K562 (cell line): Measurements from ENCODE around the gene EGFR. TPM values are rescaled to one million over a fixed set of nuclear protein-coding genes. Genes with fewer than 3 reads are reported as not detected.

Experiments
- ATAC-seq: fragments of 200-7000 bp; cut with Tn5 transposase; 3 replicates; pipeline ENCODE4 v1.9.1; 2020; ENCODE audit warnings: moderate library complexity
- BruUV-seq: library from RNA; stranded (reverse); fragments of 400-500 nt; replicated peaks from 2 replicates; lab custom pipeline; 2021; lab: Mats Ljungman, UMichigan
- CTCF ChIA-PET: fragments of 300-600 bp; formaldehyde crosslinking; extraction: SDS; loops from one replicate; lab custom pipeline; 2021; ENCODE audit warnings: low intra/inter-chr PET ratio; lab: Yijun Ruan, JAX
- POLR2A ChIA-PET: fragments of 300-600, 350-650 bp; sonication (Branson Sonifier 250); formaldehyde crosslinking; extraction: SDS; loops from one replicate; lab custom pipeline; 2021; ENCODE audit warnings: antibody characterized with exemption, inconsistent platforms; lab: Yijun Ruan, JAX
- DNase-seq, 4 experiments: peaks; one replicate each; pipeline versions ENCODE4 v3.0.0 to v3.0.0-alpha.2; 2011 to 2018; ENCODE audit warnings: low spot score in 3 of 4, mixed read lengths in 3 of 4; ENCODE audit errors: extremely low read depth in 1 of 4
- FAIRE-seq: peaks from 2 replicates; lab custom pipeline; 2011; peaks lifted over from hg19 to GRCh38; lab: Jason Lieb, UNC
- H2AFZ ChIP-seq: 2 replicates; pipeline ENCODE4 v1.6.0; 2011; ENCODE audit warnings: low read depth, low read length, control low read depth, inconsistent platforms
- H3K27ac ChIP-seq: fragments of 200-600 bp; 3 replicates; pipeline ENCODE4 v1.8.0; 2011; ENCODE audit warnings: low read depth, mild to moderate bottlenecking, control low read depth, inconsistent platforms, low read length, moderate library complexity, mixed read lengths; ENCODE audit errors: extremely low read depth
- H3K27me3 ChIP-seq, 2 experiments: fragments of 300-600 bp in 1 of 2; 2 replicates in 1 of 2; 3 replicates in 1 of 2; pipeline versions ENCODE4 v1.6.0 to v1.8.0; 2011; ENCODE audit warnings: inconsistent platforms in 2 of 2, low read length in 2 of 2, mild to moderate bottlenecking in 1 of 2, mixed read lengths in 1 of 2, moderate library complexity in 1 of 2; ENCODE audit not compliant: control insufficient read depth in 2 of 2, insufficient read depth in 2 of 2
- H3K36me3 ChIP-seq: fragments of 300-600 bp; 3 replicates; pipeline ENCODE4 v1.8.0; 2011; ENCODE audit warnings: mild to moderate bottlenecking, low read length, inconsistent platforms; ENCODE audit not compliant: control insufficient read depth, insufficient read depth
- H3K4me1 ChIP-seq, 2 experiments: fragments of 200-600 bp in 1 of 2; replicated peaks in 1 of 2; 2 replicates in 1 of 2; 3 replicates in 1 of 2; pipeline versions ENCODE4 v1.5.1 to v1.8.0; 2011; ENCODE audit warnings: inconsistent platforms in 2 of 2, low read length in 2 of 2, mild to moderate bottlenecking in 1 of 2, mixed read lengths in 1 of 2, moderate library complexity in 1 of 2; ENCODE audit not compliant: control insufficient read depth in 2 of 2, insufficient read depth in 2 of 2
- H3K4me2 ChIP-seq: 2 replicates; pipeline ENCODE4 v1.6.1; 2011; ENCODE audit warnings: low read length, control low read depth, inconsistent platforms, mixed read lengths; ENCODE audit not compliant: insufficient read depth
- H3K4me3 ChIP-seq: fragments of 200-600 bp; sonication (generic), shearing (Covaris generic); 2 replicates; pipeline ENCODE4 v1.5.1; 2016; ENCODE audit warnings: control low read depth, inconsistent platforms
- H3K79me2 ChIP-seq: fragments of 200-600 bp; 3 replicates; pipeline ENCODE4 v1.8.0; 2011; ENCODE audit warnings: low read length, inconsistent platforms; ENCODE audit not compliant: control insufficient read depth, insufficient read depth
- H3K9ac ChIP-seq, 2 experiments: 2 replicates each; pipeline versions ENCODE4 v1.6.0 to v1.6.1; 2011; ENCODE audit warnings: low read depth in 2 of 2, low read length in 2 of 2, control low read depth in 1 of 2, inconsistent platforms in 1 of 2, mild to moderate bottlenecking in 1 of 2, mixed read lengths in 1 of 2; ENCODE audit not compliant: insufficient read depth in 1 of 2
- H3K9me1 ChIP-seq: one replicate; pipeline ENCODE4 v1.6.0; 2011; ENCODE audit warnings: inconsistent platforms, mild to moderate bottlenecking, low read length, moderate library complexity; ENCODE audit not compliant: control insufficient read depth, insufficient read depth
- H3K9me3 ChIP-seq: replicated peaks from 2 replicates; pipeline ENCODE4 v1.5.1; 2011; ENCODE audit warnings: low read depth, low read length, inconsistent platforms; ENCODE audit not compliant: control insufficient read depth, insufficient read depth
- H4K20me1 ChIP-seq: replicated peaks from 2 replicates; pipeline ENCODE4 v1.6.1; 2011; ENCODE audit warnings: low read length, inconsistent platforms, mixed read lengths; ENCODE audit not compliant: control insufficient read depth, insufficient read depth
- BCLAF1 ChIP-seq, 2 experiments: fragments of 450-650 bp in 1 of 2; IDR thresholded peaks; 2 replicates each; pipeline ENCODE4 v1.6.1; 2011 to 2017; ENCODE audit warnings: low read depth in 2 of 2, antibody characterized with exemption in 1 of 2, borderline replicate concordance in 1 of 2, low read length in 1 of 2, mild to moderate bottlenecking in 1 of 2, mixed read lengths in 1 of 2; ENCODE audit not compliant: control insufficient read depth in 1 of 2
- EWSR1 ChIP-seq: fragments of 450-650 bp; IDR thresholded peaks from 2 replicates; pipeline ENCODE4 v1.6.1; 2018; ENCODE audit warnings: borderline replicate concordance, mild to moderate bottlenecking, low read depth, moderate library complexity; ENCODE audit not compliant: partially characterized antibody
- GATAD2B ChIP-seq: fragments of 450-650 bp; IDR thresholded peaks from 2 replicates; pipeline ENCODE4 v1.6.1; 2017; ENCODE audit warnings: mild to moderate bottlenecking, borderline replicate concordance
- GTF2A2 ChIP-seq: IDR thresholded peaks from 2 replicates; pipeline ENCODE4 v1.6.1; 2016; ENCODE audit warnings: mild to moderate bottlenecking, missing genetic modification characterization, missing compliant biosample characterization
- GTF2B ChIP-seq: IDR thresholded peaks from 2 replicates; pipeline ENCODE4 v1.6.1; 2011; ENCODE audit not compliant: insufficient read length; ENCODE audit errors: extremely low read depth
- LEF1 ChIP-seq: fragments of 450-650 bp; IDR thresholded peaks from 2 replicates; pipeline ENCODE4 v1.6.1; 2016; ENCODE audit warnings: mild to moderate bottlenecking
- MECOM ChIP-seq: fragments of 250-450 bp; sonication (Bioruptor Pico); IDR thresholded peaks from 2 replicates; pipeline ENCODE4 v1.8.0; 2022; ENCODE audit warnings: inconsistent platforms
- RCOR1 ChIP-seq, 2 experiments: IDR thresholded peaks; 2 replicates each; pipeline ENCODE4 v1.6.1; 2012; ENCODE audit warnings: low read depth in 2 of 2, low read length in 2 of 2, borderline replicate concordance in 1 of 2, improper control_type of control experiment in 1 of 2
- TFAP4 ChIP-seq: sonication (generic); formaldehyde crosslinking; IDR thresholded peaks from 2 replicates; pipeline ENCODE4 v1.8.0; 2022; ENCODE audit warnings: missing genetic modification reagents, mild to moderate bottlenecking, moderate library complexity, borderline replicate concordance
- ZNF133 ChIP-seq: fragments of 250-450 bp; sonication (Bioruptor Pico); IDR thresholded peaks from 2 replicates; pipeline ENCODE4 v1.4.0; 2020; ENCODE audit warnings: mild to moderate bottlenecking
- WGBS: fragments of 100-300 bp; shearing (Covaris generic); methylation state at CpG from one replicate; pipeline ENCODE4 v1.1.6; 2016; ENCODE audit warnings: low coverage, mixed read lengths; ENCODE audit not compliant: insufficient coverage; ENCODE audit errors: missing lambda C conversion rate; 5-methylcytosine and 5-hydroxymethylcytosine counted together
- in situ Hi-C: fragments of 300-500 bp; cut with MboI; formaldehyde crosslinking; loops from 4 replicates; pipeline ENCODE4 v1.15.0; 2018; ENCODE audit warnings: inconsistent platforms, mixed read lengths
- intact Hi-C: fragments of 100-400 bp; cut with micrococcal nuclease; formaldehyde crosslinking; loops from 2 replicates; pipeline ENCODE4 v1.14.2; 2022
- polyA plus RNA-seq, 8 experiments: library from polyadenylated mRNA; depleted of rRNA in 4 of 8; stranded (reverse) in 5 of 8; unstranded in 3 of 8; fragments of >200 nt; fragmentation: Nextera tagmentation in 2 of 8; fragmentation: Illumina TruSeq in 1 of 8; extraction: Ambion mirVana in 2 of 8; extraction: Trizol in 1 of 8; gene quantifications; 2 replicates each; pipeline versions ENCODE4 v1.2.1 to v1.2.3, GENCODE V29; 2011 to 2014; ENCODE audit warnings: inconsistent platforms in 1 of 8, missing spikeins in 1 of 8
- total RNA-seq, 7 experiments: library from RNA; depleted of rRNA in 6 of 7; stranded (reverse); fragments of >200 nt in 6 of 7; fragmentation: Illumina TruSeq in 2 of 7; extraction: Trizol in 2 of 7; gene quantifications; 2 replicates each; pipeline versions ENCODE4 v1.2.1 to v1.2.3, GENCODE V29; 2011 to 2021; ENCODE audit warnings: low replicate concordance in 1 of 7

Gene EGFR
- total and polyA plus RNA-seq, 9 of the 15 experiments (the other 6 are each of a cell fraction or from before 2014, with no cell fraction given) = 0.13 TPM; not detected in 8

- Histone ChIP-seq H3K9me1 (no peaks in the 10 kb centered on the region), H3K4me2 (no peak overlapping the region), H3K9ac (no peak overlapping the region), H2AFZ (no peak overlapping the region), H3K27ac (no peak overlapping the region), H3K27me3 (peaks cover 0 to 22% of the 10 kb centered on the region in 2 experiments; a peak in 4 of 5 replicates), H4K20me1 (no peaks in the 10 kb centered on the region), H3K9me3 (no peaks in the 10 kb centered on the region), H3K79me2 (no peaks in the 10 kb centered on the region), H3K36me3 (no peaks in the 10 kb centered on the region), H3K4me3 (no peak overlapping the region), H3K4me1 (peaks cover 0 to 5% of the 10 kb centered on the region in 2 experiments; a peak in 1 of 5 replicates)
- no TSS peak for BruUV-seq
- in situ Hi-C loops (no loop called here), intact Hi-C loops (loop anchor here (5.0 to 10.0 kb wide), 2 partner anchors 117 to 366 kb away; no protein-coding TSS in a partner anchor)
- WGBS = 9% methylated on average over 8 of the region's 8 CpGs
- CTCF ChIA-PET = no interaction called here
- DNase-seq = no peak
- no peak for ATAC-seq
- POLR2A ChIA-PET = no interaction called here
- no peak for FAIRE-seq
- TF ChIP-seq ZNF133 (CRISPR knock-in tag) = no peak
- no peak for TF ChIP-seq GTF2A2 (tag)
- no peak for TF ChIP-seq EWSR1
- TF ChIP-seq GATAD2B = no peak
- no peak for TF ChIP-seq MECOM (CRISPR knock-in tag)
- TF ChIP-seq RCOR1 (IDR thresholded peaks at IDR 0.05; ENCODE audit: borderline replicate concordance in 1 of 2, low read depth in 2 of 2, low read length in 2 of 2) = no peak
- no peak for TF ChIP-seq TFAP4 (CRISPR knock-in tag)
- TF ChIP-seq BCLAF1 (IDR thresholded peaks at IDR 0.05; ENCODE audit: borderline replicate concordance in 1 of 2, control insufficient read depth in 1 of 2, low read depth in 2 of 2, low read length in 1 of 2) = no peak
- TF ChIP-seq GTF2B = no peak
- TF ChIP-seq LEF1 = no peak
These were observed 121.6 kb downstream of the EGFR start for GRCh38 chr7:55140221-55140940.
